Sigmoid colon (tissue), 4 donors: ENCODE results near the gene LRP1.

Experiments used
- CTCF ChIP-seq, 4 experiments: fragments of 450-650 bp in 3 of 4; fragments of 200-600 bp in 1 of 4; IDR thresholded peaks; one replicate each; pipeline ENCODE4 v1.5.1; 2016 to 2019; ENCODE audit warnings: antibody characterized with exemption in 4 of 4, mild to moderate bottlenecking in 3 of 4, moderate library complexity in 2 of 4
- EP300 ChIP-seq, 4 donors: sonication (generic); formaldehyde crosslinking; IDR thresholded peaks; one replicate each; pipeline ENCODE4 v1.6.1; 2017; ENCODE audit warnings: antibody characterized with exemption in 4 of 4
- POLR2A ChIP-seq, 2 donors: fragments of 450-650 bp; IDR thresholded peaks; one replicate each; pipeline ENCODE4 v1.6.1; 2016; ENCODE audit warnings: antibody characterized with exemption in 2 of 2, mild to moderate bottlenecking in 2 of 2, moderate library complexity in 2 of 2
- POLR2AphosphoS5 ChIP-seq, 4 donors: sonication (generic); formaldehyde crosslinking; IDR thresholded peaks; one replicate each; pipeline ENCODE4 v1.6.1; 2017; ENCODE audit warnings: antibody characterized with exemption in 4 of 4

GRCh38 chr12:57116580-57117281 is 11.6 kb upstream of the LRP1 start:
- no peak for TF ChIP-seq CTCF (IDR thresholded peaks at IDR 0.05)
- TF ChIP-seq POLR2A (IDR thresholded peaks at IDR 0.05), result no peak
- no peak for TF ChIP-seq POLR2AphosphoS5 (IDR thresholded peaks at IDR 0.05)
- no peak for TF ChIP-seq EP300 (IDR thresholded peaks at IDR 0.05)
